Pancreas (tissue), 10 donors: ENCODE results near the gene EFNA2. TPM values are rescaled to one million over a fixed set of nuclear protein-coding genes. Genes with fewer than 3 reads are reported as not detected.
A peak's percentile ranks its signal among the peaks of the same experiment; 100 is the strongest.

Source experiments
- ATAC-seq, 4 donors: fragments of 200-7000 bp; cut with Tn5 transposase; one replicate each; pipeline versions ENCODE4 v1.8.0 to v1.9.1; 2020; ENCODE audit warnings: mild to moderate bottlenecking in 4 of 4, moderate library complexity in 4 of 4
- DNase-seq, 6 donors: peaks; one replicate each; pipeline ENCODE4 v3.0.0-alpha.2; 2020
- FAIRE-seq: peaks from 2 replicates; lab custom pipeline; 2012; peaks lifted over from hg19 to GRCh38; lab: Jason Lieb, UNC
- H3K27ac ChIP-seq, 4 donors: fragments of 200-600 bp; sonication (generic); 1 replicate in 3 of 4; 2 replicates in 1 of 4; pipeline versions ENCODE4 v1.5.0 to v1.8.0; 2020
- H3K27me3 ChIP-seq, 4 donors: fragments of 200-600 bp; one replicate each; pipeline ENCODE4 v1.8.0; 2021
- H3K36me3 ChIP-seq, 3 donors: fragments of 200-600 bp; sonication (generic) in 1 of 3; one replicate each; pipeline versions ENCODE4 v1.5.0 to v1.8.0; 2020 to 2021
- H3K4me1 ChIP-seq, 3 donors: fragments of 200-600 bp; one replicate each; pipeline ENCODE4 v1.8.0; 2021
- H3K4me3 ChIP-seq, 4 donors: fragments of 200-600 bp; sonication (generic) in 2 of 4; one replicate each; pipeline versions ENCODE4 v1.5.0 to v1.8.0; 2020 to 2021
- H3K9me3 ChIP-seq, 4 donors: fragments of 200-600 bp; one replicate each; pipeline ENCODE4 v1.8.0; 2021
- WGBS, 2 donors: extraction: QIAGEN DNeasy Blood & Tissue Kit; methylation state at CpG; one replicate each; pipeline ENCODE4 v1.1.7; 2013; 5-methylcytosine and 5-hydroxymethylcytosine counted together
- intact Hi-C, 3 donors: fragments of 100-400 bp; cut with DNase I; formaldehyde crosslinking; loops; one replicate each; pipeline versions ENCODE4 v1.11.1 to v1.14.2; 2022
- polyA plus RNA-seq, 2 donors: library from polyadenylated mRNA; stranded (reverse); fragments of 200-250 nt; gene quantifications; one replicate each; pipeline ENCODE4 v1.2.3, GENCODE V29; 2013
- total RNA-seq, 6 donors: library from RNA; stranded (reverse); fragmentation: NEBNext Ultra II Directional in 4 of 6; extraction: Animal tissue kit (Norgen Biotek cat#: 25700) in 4 of 6; gene quantifications; one replicate each; pipeline versions ENCODE4 v1.2.1 to v1.2.4, GENCODE V29; 2021 to 2023
- TF ChIP-seq, protein P1 (sequence below), 4 donors: fragments of 200-600 bp; sonication (generic) in 3 of 4; IDR thresholded peaks; one replicate each; pipeline versions ENCODE4 v1.5.0 to v1.8.0; 2021; ENCODE audit warnings: antibody characterized with exemption in 4 of 4
- donor health status: healthy with polysubstance abuse.
- donor health status: DM: no; HTN: no; CAD: no; lungs with moderate emphysema.
- donor health status: DM: no; HTN: no; CAD: no.
- donor health status: control.
- donor health status: control.
- donor health status: Bipolar disorder and iron deficiency.
- donor health status: DM: yes; HTN: yes; CAD: no.
- donor health status: DM: no; HTN: no; CAD: no.
- donor health status: DM: no; HTN: no; CAD: no.
- donor health status: DM: yes; HTN: yes; CAD: no.

Gene EFNA2
- total and polyA plus RNA-seq, 8 donors: 0.22 to 0.94 TPM; not detected in 6

DNA sequence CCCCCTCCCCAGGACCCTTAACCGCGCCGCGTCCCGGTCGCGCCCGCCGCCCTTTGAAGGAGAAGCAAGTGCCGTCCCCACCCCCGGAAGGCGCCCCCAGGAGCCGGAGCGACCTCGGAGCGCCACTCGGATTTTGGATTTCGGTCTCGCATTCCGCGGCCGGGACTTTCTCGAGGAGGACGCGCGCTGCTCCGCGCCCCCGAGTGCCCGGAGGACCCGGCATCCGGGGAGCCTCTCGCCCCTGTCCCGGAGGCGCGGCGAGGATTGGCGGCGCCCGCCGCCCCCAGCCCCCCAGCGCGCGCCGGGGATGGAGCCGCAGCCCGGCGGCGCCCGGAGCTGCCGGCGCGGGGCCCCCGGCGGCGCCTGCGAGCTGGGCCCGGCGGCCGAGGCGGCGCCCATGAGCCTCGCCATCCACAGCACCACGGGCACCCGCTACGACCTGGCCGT is 35.7 kb upstream of the EFNA2 start:
- FAIRE-seq (no peak), ATAC-seq (no peak), DNase-seq (peak in 1 of 6 donors; percentile 86)
- Histone ChIP-seq H3K9me3 (no peaks in the 10 kb centered on the region), H3K4me3 (peak overlapping the region; percentile 84 to 96 (median 90)), H3K36me3 (peaks cover 0 to 13% (median 13%) of the 10 kb centered on the region in 3 donors), H3K27ac (peak overlapping the region; percentile 97 to 99 (median 98)), H3K4me1 (peaks cover 24 to 38% (median 36%) of the 10 kb centered on the region in 3 donors), H3K27me3 (no peaks in the 10 kb centered on the region)
- intact Hi-C loops: no loop called here
- WGBS, 2 donors: 0 to 1% methylated on average over 38 to 67 of the region's 67 CpGs
- TF ChIP-seq, protein P1, sequence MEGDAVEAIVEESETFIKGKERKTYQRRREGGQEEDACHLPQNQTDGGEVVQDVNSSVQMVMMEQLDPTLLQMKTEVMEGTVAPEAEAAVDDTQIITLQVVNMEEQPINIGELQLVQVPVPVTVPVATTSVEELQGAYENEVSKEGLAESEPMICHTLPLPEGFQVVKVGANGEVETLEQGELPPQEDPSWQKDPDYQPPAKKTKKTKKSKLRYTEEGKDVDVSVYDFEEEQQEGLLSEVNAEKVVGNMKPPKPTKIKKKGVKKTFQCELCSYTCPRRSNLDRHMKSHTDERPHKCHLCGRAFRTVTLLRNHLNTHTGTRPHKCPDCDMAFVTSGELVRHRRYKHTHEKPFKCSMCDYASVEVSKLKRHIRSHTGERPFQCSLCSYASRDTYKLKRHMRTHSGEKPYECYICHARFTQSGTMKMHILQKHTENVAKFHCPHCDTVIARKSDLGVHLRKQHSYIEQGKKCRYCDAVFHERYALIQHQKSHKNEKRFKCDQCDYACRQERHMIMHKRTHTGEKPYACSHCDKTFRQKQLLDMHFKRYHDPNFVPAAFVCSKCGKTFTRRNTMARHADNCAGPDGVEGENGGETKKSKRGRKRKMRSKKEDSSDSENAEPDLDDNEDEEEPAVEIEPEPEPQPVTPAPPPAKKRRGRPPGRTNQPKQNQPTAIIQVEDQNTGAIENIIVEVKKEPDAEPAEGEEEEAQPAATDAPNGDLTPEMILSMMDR (IDR thresholded peaks at IDR 0.05): no peak

DNA sequence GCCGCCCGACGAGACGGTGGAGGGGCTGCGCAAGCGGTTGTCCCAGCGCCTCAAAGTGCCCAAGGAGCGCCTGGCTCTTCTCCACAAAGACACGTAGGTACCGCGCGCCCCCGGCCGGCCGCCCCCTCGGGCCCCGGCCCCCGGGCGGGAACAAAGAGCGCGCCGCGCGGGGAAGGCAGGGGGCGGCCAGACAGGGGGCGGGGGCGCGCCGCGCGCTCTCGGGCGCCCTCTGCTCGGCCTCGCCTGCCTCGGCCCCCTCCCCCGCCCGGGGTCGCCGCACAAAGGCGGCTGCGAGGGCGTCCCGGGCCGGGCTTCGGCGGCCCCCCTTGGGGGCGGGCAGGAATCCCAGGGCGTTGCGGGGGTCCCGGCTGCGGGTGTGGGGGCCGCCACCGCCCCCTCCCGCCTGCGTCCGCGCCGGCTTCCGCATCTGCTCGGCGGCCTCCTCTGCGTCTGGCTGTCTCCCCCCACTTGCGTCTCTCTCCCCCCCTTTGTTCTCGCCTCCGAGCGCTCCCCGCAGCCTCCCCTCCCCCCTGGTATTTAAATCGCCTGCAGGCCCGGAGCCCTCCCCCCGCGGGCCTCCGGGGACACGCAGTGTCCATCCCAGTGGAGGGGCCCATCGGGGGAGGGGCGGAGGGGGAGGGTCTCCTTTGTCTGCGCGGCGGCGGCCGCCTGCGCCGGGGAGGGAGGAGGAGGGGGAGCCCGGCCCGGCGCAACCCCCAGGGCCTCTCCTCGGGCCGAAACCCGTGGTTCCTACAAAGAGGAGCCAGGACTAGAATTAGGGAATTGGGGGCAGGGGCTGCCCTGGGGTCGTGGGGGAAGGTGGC is 35.0 kb upstream of the EFNA2 start:
- H3K27me3 ChIP-seq: no peaks in the 10 kb centered on the region
- WGBS, 2 donors: 1 to 3% methylated on average over 28 to 90 of the region's 90 CpGs
- DNase-seq: peak; percentile 65 to 86 (median 74)
- ATAC-seq: no peak
- TF ChIP-seq, protein P1 (IDR thresholded peaks at IDR 0.05): no peak
- H3K9me3 ChIP-seq: no peaks in the 10 kb centered on the region
- H3K4me3 ChIP-seq: peak overlapping the region; percentile 84 to 96 (median 90)
- H3K36me3 ChIP-seq: peaks cover 6 to 19% (median 19%) of the 10 kb centered on the region in 3 donors
- intact Hi-C loops: no loop called here
- peak overlapping the region; percentile 97 to 99 (median 98) for H3K27ac ChIP-seq
- H3K4me1 ChIP-seq: peaks cover 18 to 38% (median 32%) of the 10 kb centered on the region in 3 donors
- no peak for FAIRE-seq

DNA sequence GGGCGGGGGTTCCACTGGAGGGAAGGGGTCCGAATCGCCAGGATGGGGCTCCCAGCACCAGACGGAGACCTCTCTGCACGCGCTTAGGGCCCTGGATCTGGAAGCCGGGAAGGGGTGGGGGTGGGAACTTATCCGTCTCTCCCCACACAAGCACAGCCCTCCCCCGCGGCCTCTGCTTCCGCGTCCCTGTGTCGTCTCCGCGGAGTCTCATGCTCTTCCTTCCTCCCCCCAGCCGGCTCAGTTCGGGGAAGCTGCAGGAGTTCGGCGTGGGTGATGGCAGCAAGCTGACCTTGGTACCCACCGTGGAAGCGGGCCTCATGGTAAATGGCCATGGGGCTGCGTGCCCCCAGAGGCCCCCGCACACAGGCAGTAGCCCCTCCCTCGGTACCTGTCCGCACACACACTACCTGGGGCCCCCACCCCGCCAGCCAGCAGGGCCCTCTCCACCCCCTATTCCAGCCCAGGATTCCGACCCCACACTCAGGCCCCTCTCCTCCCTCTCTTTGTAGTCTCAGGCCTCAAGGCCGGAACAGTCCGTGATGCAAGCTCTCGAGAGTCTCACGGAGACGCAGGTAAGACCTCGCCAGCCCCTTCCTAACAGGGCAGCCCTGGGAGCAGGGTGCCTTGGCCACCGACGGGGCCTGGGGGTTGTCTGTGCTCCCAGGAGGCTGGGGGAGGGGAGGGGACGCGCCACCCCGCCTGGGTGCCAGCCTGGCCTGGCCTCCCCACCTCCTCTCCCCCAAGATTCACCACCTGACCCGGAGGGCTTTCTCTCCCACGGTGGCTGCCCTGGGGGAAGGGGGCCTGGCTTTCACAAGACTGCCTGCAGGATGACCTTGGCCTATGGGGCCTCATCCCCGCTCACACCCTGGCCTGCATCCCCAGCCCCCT is 34.1 kb upstream of the EFNA2 start:
- peaks cover 12 to 35% (median 25%) of the 10 kb centered on the region in 3 donors for H3K4me1 ChIP-seq
- H3K36me3 ChIP-seq: peaks cover 8 to 28% (median 26%) of the 10 kb centered on the region in 3 donors
- TF ChIP-seq, protein P1 (IDR thresholded peaks at IDR 0.05): no peak
- peak overlapping the region; percentile 97 to 99 (median 98) for H3K27ac ChIP-seq
- DNase-seq: peak; percentile 85 to 91 (median 88)
- no peaks in the 10 kb centered on the region for H3K27me3 ChIP-seq
- 1% methylated on average over 28 to 41 of the region's 41 CpGs for WGBS, 2 donors
- peak overlapping the region; percentile 84 to 96 (median 90) for H3K4me3 ChIP-seq
- no peak for FAIRE-seq
- ATAC-seq: peak; percentile 2 to 36 (median 9)
- H3K9me3 ChIP-seq: no peaks in the 10 kb centered on the region
- intact Hi-C loops: no loop called here

DNA sequence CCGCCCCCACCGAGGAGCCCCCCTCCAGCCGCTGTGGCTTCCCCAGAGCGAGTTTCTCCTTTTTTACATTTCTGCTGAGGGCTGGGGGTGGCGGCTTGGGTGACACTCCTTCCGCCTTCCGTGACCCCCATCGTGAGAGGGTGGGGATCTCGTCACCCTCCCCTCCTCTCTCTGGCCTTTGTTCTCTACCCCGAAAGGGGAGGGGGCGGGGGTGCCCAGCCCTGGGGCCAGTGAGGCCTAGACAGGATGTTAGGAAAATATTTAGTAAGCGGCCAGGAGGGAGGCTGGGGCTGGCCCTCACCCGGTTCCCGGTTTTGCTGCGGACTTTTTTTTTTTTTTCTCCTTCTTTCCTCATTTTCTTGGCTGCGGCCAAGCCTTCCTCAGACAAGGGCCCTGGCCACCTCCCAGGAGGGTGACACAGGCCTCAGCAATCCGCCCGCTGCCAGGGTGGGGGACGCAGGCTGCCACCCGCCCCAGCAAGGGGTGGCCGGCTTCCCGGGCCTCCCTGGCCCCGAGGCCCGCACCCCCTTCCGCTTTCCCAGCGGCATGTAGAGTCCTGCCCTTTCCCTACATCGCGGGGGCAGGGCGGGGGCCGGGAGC is 33.4 kb upstream of the EFNA2 start:
- DNase-seq (peak in 4 of 6 donors; percentile 92 to 97 (median 95)), ATAC-seq (peak; percentile 49 to 56 (median 52)), FAIRE-seq (no peak)
- no peaks in the 10 kb centered on the region for H3K9me3 ChIP-seq
- peak overlapping the region; percentile 84 to 96 (median 90) for H3K4me3 ChIP-seq
- no peaks in the 10 kb centered on the region for H3K27me3 ChIP-seq
- WGBS, 2 donors: 1 to 2% methylated on average over 30 of the region's 30 CpGs
- H3K4me1 ChIP-seq: peaks cover 12 to 41% (median 25%) of the 10 kb centered on the region in 3 donors
- H3K27ac ChIP-seq: peak overlapping the region; percentile 97 to 99 (median 98)
- TF ChIP-seq, protein P1 (IDR thresholded peaks at IDR 0.05): no peak
- intact Hi-C loops: no loop called here
- peaks cover 8 to 36% (median 34%) of the 10 kb centered on the region in 3 donors for H3K36me3 ChIP-seq
